IPS-20b (cell line): ENCODE results near the gene BEAN1.
"Not testable (repeated sequence)": the region's sequence is repeated elsewhere in the genome, so short reads cannot be mapped to it uniquely, and the experiment has no call there.

Experiments
- H3K27ac ChIP-seq: one replicate; pipeline ENCODE4 v1.5.1; 2013; ENCODE audit warnings: low read length
- H3K27me3 ChIP-seq: 2 replicates; pipeline ENCODE4 v1.6.1; 2013; ENCODE audit warnings: mild to moderate bottlenecking, low read length, inconsistent platforms; ENCODE audit not compliant: insufficient read depth
- H3K36me3 ChIP-seq: 2 replicates; pipeline ENCODE4 v1.6.1; 2013; ENCODE audit warnings: low read depth, mild to moderate bottlenecking, inconsistent platforms, low read length, moderate library complexity; ENCODE audit not compliant: insufficient read depth
- H3K4me1 ChIP-seq: 2 replicates; pipeline ENCODE4 v1.6.1; 2013; ENCODE audit warnings: mild to moderate bottlenecking, control low read depth, inconsistent platforms, low read length, moderate library complexity; ENCODE audit not compliant: insufficient read depth
- H3K4me3 ChIP-seq: 2 replicates; pipeline ENCODE4 v1.5.1; 2013; ENCODE audit warnings: mild to moderate bottlenecking, low read length, inconsistent platforms
- H3K9ac ChIP-seq: 2 replicates; pipeline ENCODE4 v1.6.1; 2013; ENCODE audit warnings: low read depth, mild to moderate bottlenecking, inconsistent platforms, low read length, moderate library complexity
- H3K9me3 ChIP-seq: 2 replicates; pipeline ENCODE4 v1.6.1; 2013; ENCODE audit warnings: mild to moderate bottlenecking, low read depth, low read length, inconsistent platforms; ENCODE audit not compliant: insufficient read depth

BEAN1 gene

GRCh38 chr16:66509576-66509975 lies 82.5 kb downstream of the BEAN1 start:
- H3K27ac ChIP-seq = no peak overlapping the region
- peaks cover 22% of the 10 kb centered on the region for H3K4me1 ChIP-seq

GRCh38 chr16:66510298-66510697 lies 83.2 kb downstream of the BEAN1 start:
- Histone ChIP-seq H3K27me3 (no peaks in the 10 kb centered on the region), H3K36me3 (no peaks in the 10 kb centered on the region), H3K4me3 (no peak overlapping the region), H3K9me3 (no peaks in the 10 kb centered on the region), H3K27ac (no peak overlapping the region), H3K9ac (no peak overlapping the region), H3K4me1 (peaks cover 22% of the 10 kb centered on the region)

More at GRCh38 chr16:66509576-66509975, 82.5 kb downstream of the BEAN1 start:
- Histone ChIP-seq H3K4me3 (no peak overlapping the region), H3K9ac (no peak overlapping the region), H3K27me3 (no peaks in the 10 kb centered on the region), H3K9me3 (no peaks in the 10 kb centered on the region), H3K36me3 (no peaks in the 10 kb centered on the region)

- Histone ChIP-seq H3K36me3 (no peaks in the 10 kb centered on the region), H3K9ac (no peak overlapping the region), H3K9me3 (no peaks in the 10 kb centered on the region), H3K4me3 (no peak overlapping the region), H3K27ac (no peak overlapping the region), H3K27me3 (no peaks in the 10 kb centered on the region), H3K4me1 (peaks cover 22% of the 10 kb centered on the region)
These were observed 83.9 kb downstream of the BEAN1 start for GRCh38 chr16:66510711-66511601.

- no peaks in the 10 kb centered on the region for H3K36me3 ChIP-seq
- H3K27ac ChIP-seq = no peak overlapping the region
- no peaks in the 10 kb centered on the region for H3K9me3 ChIP-seq
- no peak overlapping the region for H3K4me3 ChIP-seq
- no peaks in the 10 kb centered on the region for H3K27me3 ChIP-seq
- H3K9ac ChIP-seq = no peak overlapping the region
- H3K4me1 ChIP-seq = peaks cover 22% of the 10 kb centered on the region
These were observed 84.6 kb downstream of the BEAN1 start for GRCh38 chr16:66511602-66512271.

- Histone ChIP-seq H3K36me3 (no peaks in the 10 kb centered on the region), H3K27ac (no peak overlapping the region), H3K4me3 (no peak overlapping the region), H3K27me3 (no peaks in the 10 kb centered on the region), H3K9me3 (no peaks in the 10 kb centered on the region), H3K4me1 (peaks cover 26% of the 10 kb centered on the region), H3K9ac (no peak overlapping the region)
These were observed 85.4 kb downstream of the BEAN1 start for GRCh38 chr16:66512272-66513110.

- no peaks in the 10 kb centered on the region for H3K9me3 ChIP-seq
- H3K27me3 ChIP-seq = no peaks in the 10 kb centered on the region
- peaks cover 29% of the 10 kb centered on the region for H3K4me1 ChIP-seq
- no peak overlapping the region for H3K27ac ChIP-seq
- no peak overlapping the region for H3K4me3 ChIP-seq
- no peak overlapping the region for H3K9ac ChIP-seq
- H3K36me3 ChIP-seq = no peaks in the 10 kb centered on the region
These were observed 86.1 kb downstream of the BEAN1 start for GRCh38 chr16:66513111-66513723.

- H3K4me3 ChIP-seq, H3K27me3 ChIP-seq, H3K27ac ChIP-seq, H3K36me3 ChIP-seq, H3K9me3 ChIP-seq, H3K9ac ChIP-seq: not testable (repeated sequence)
- H3K4me1 ChIP-seq = peaks cover 29% of the 10 kb centered on the region
These were observed 87.3 kb downstream of the BEAN1 start for GRCh38 chr16:66514391-66514790.

GRCh38 chr16:66514980-66515595 lies 88.0 kb downstream of the BEAN1 start:
- H3K4me3 ChIP-seq, H3K9me3 ChIP-seq, H3K36me3 ChIP-seq, H3K9ac ChIP-seq, H3K27me3 ChIP-seq, H3K27ac ChIP-seq: not testable (repeated sequence)
- peaks cover 29% of the 10 kb centered on the region for H3K4me1 ChIP-seq

- Histone ChIP-seq H3K9ac (no peak overlapping the region), H3K27ac (no peak overlapping the region), H3K27me3 (no peaks in the 10 kb centered on the region), H3K36me3 (no peaks in the 10 kb centered on the region), H3K4me1 (peaks cover 25% of the 10 kb centered on the region), H3K4me3 (no peak overlapping the region), H3K9me3 (no peaks in the 10 kb centered on the region)
These were observed 88.8 kb downstream of the BEAN1 start for GRCh38 chr16:66515596-66516508.

- Histone ChIP-seq H3K27ac (no peak overlapping the region), H3K36me3 (no peaks in the 10 kb centered on the region), H3K4me3 (no peak overlapping the region), H3K9ac (no peak overlapping the region), H3K4me1 (peaks cover 20% of the 10 kb centered on the region), H3K27me3 (no peaks in the 10 kb centered on the region), H3K9me3 (no peaks in the 10 kb centered on the region)
These were observed 89.4 kb downstream of the BEAN1 start for GRCh38 chr16:66516509-66516807.
